H1 (cell line): ENCODE data around the gene DRAM2. TPM values are rescaled to one million over a fixed set of nuclear protein-coding genes. Genes with fewer than 3 reads are reported as not detected.

ENCODE experiments used
- CTCF ChIA-PET: fragments of 300-600 bp; sonication (Branson Sonifier 250); formaldehyde crosslinking; loops from one replicate; lab custom pipeline; 2021; ENCODE audit not compliant: partially characterized antibody; lab: Charles Lee
- POLR2A ChIA-PET: fragments of 300-600 bp; sonication (Branson Sonifier 250); formaldehyde crosslinking; loops from one replicate; lab custom pipeline; 2021; ENCODE audit warnings: inconsistent platforms; ENCODE audit not compliant: partially characterized antibody; lab: Charles Lee
- DNase-seq, 2 experiments: peaks; one replicate each; pipeline versions ENCODE4 v3.0.0 to v3.0.0-alpha.2; 2010 to 2022; ENCODE audit warnings: low spot score in 2 of 2, low read depth in 1 of 2, mixed read lengths in 1 of 2
- FAIRE-seq: peaks from 2 replicates; lab custom pipeline; 2011; peaks lifted over from hg19 to GRCh38; lab: Jason Lieb, UNC
- H2AFZ ChIP-seq: 2 replicates; pipeline ENCODE4 v1.8.1; 2012; ENCODE audit warnings: low read length, inconsistent platforms
- H2AK5ac ChIP-seq: 2 replicates; pipeline ENCODE4 v1.6.1; 2013; ENCODE audit warnings: low read depth, low read length
- H2BK120ac ChIP-seq: replicated peaks from 2 replicates; pipeline ENCODE3; 2013; ENCODE audit warnings: low read depth, low read length, inconsistent platforms
- H2BK12ac ChIP-seq: 2 replicates; pipeline ENCODE4 v1.6.1; 2013; ENCODE audit warnings: low read depth, low read length
- H2BK15ac ChIP-seq: 2 replicates; pipeline ENCODE4 v1.6.1; 2013; ENCODE audit warnings: low read length
- H2BK20ac ChIP-seq: 2 replicates; pipeline ENCODE4 v1.6.1; 2013; ENCODE audit warnings: low read length
- H2BK5ac ChIP-seq: 2 replicates; pipeline ENCODE4 v1.6.1; 2013; ENCODE audit warnings: low read depth, low read length
- H3K14ac ChIP-seq: 2 replicates; pipeline ENCODE4 v1.6.1; 2013; ENCODE audit warnings: inconsistent platforms; ENCODE audit not compliant: insufficient read length
- H3K18ac ChIP-seq: 2 replicates; pipeline ENCODE4 v1.6.1; 2013; ENCODE audit warnings: low read length; ENCODE audit errors: extremely low read depth
- H3K23ac ChIP-seq: 2 replicates; pipeline ENCODE4 v1.6.1; 2013; ENCODE audit warnings: inconsistent platforms; ENCODE audit not compliant: insufficient read length
- H3K23me2 ChIP-seq: 2 replicates; pipeline ENCODE4 v1.6.1; 2013; ENCODE audit warnings: low read depth, low read length
- H3K27ac ChIP-seq: 2 replicates; pipeline ENCODE4 v1.6.1; 2011; ENCODE audit warnings: low read depth, low read length, inconsistent platforms
- H3K27me3 ChIP-seq, 4 experiments: replicated peaks in 1 of 4; 1 replicate in 1 of 4; 2 replicates in 3 of 4; pipeline versions ENCODE4 v1.6.1 to v1.8.1; 2011 to 2013; ENCODE audit warnings: low read length in 3 of 4, mild to moderate bottlenecking in 3 of 4, inconsistent platforms in 2 of 4, mixed read lengths in 2 of 4, moderate library complexity in 1 of 4; ENCODE audit not compliant: control insufficient read depth in 3 of 4, insufficient read depth in 3 of 4; ENCODE audit errors: extremely low read depth in 1 of 4
- H3K36me3 ChIP-seq, 4 experiments: 2 replicates each; pipeline versions ENCODE4 v1.6.1 to v1.8.1; 2011 to 2013; ENCODE audit warnings: mild to moderate bottlenecking in 4 of 4, low read length in 3 of 4, moderate library complexity in 2 of 4, control low read depth in 1 of 4, inconsistent platforms in 1 of 4; ENCODE audit not compliant: insufficient read depth in 4 of 4, control insufficient read depth in 2 of 4
- H3K4ac ChIP-seq: replicated peaks from 2 replicates; pipeline ENCODE3; 2013; ENCODE audit warnings: low read length, low read depth, mixed read lengths, inconsistent platforms; ENCODE audit not compliant: insufficient read length
- H3K4me1 ChIP-seq, 4 experiments: replicated peaks in 1 of 4; 1 replicate in 1 of 4; 2 replicates in 3 of 4; pipeline versions ENCODE4 v1.6.1 to v1.8.1; 2011 to 2013; ENCODE audit warnings: low read length in 3 of 4, inconsistent platforms in 2 of 4, mixed read lengths in 1 of 4; ENCODE audit not compliant: insufficient read depth in 4 of 4, control insufficient read depth in 3 of 4
- H3K4me2 ChIP-seq, 2 experiments: 2 replicates each; pipeline versions ENCODE4 v1.6.1 to v1.8.1; 2011 to 2013; ENCODE audit warnings: low read depth in 2 of 2, low read length in 2 of 2, control low read depth in 1 of 2, inconsistent platforms in 1 of 2, mild to moderate bottlenecking in 1 of 2; ENCODE audit not compliant: insufficient read depth in 1 of 2
- H3K4me3 ChIP-seq, 4 experiments: fragments of 200-600, 300-600 bp in 1 of 4; sonication (generic), shearing (Covaris generic), sonication (Bioruptor Twin) in 1 of 4; 2 replicates each; pipeline versions ENCODE4 v1.5.1 to v1.8.1; 2011 to 2016; ENCODE audit warnings: low read length in 4 of 4, low read depth in 3 of 4, control low read depth in 2 of 4, inconsistent platforms in 2 of 4, mild to moderate bottlenecking in 2 of 4, mixed read lengths in 1 of 4, moderate library complexity in 1 of 4; ENCODE audit not compliant: insufficient read depth in 2 of 4; ENCODE audit errors: extremely low read depth in 1 of 4
- H3K56ac ChIP-seq: replicated peaks from 2 replicates; pipeline ENCODE3; 2013; ENCODE audit warnings: low read depth, mild to moderate bottlenecking, mixed read lengths, low read length, inconsistent platforms; ENCODE audit not compliant: insufficient read length
- H3K79me1 ChIP-seq: 2 replicates; pipeline ENCODE4 v1.6.1; 2013; ENCODE audit warnings: low read depth, low read length, control low read depth
- H3K79me2 ChIP-seq, 2 experiments: 2 replicates each; pipeline versions ENCODE4 v1.6.1 to v1.8.1; 2012 to 2013; ENCODE audit warnings: low read length in 2 of 2, mild to moderate bottlenecking in 2 of 2, inconsistent platforms in 1 of 2; ENCODE audit not compliant: insufficient read depth in 2 of 2, control insufficient read depth in 1 of 2
- H3K9ac ChIP-seq, 4 experiments: replicated peaks in 1 of 4; 1 replicate in 1 of 4; 2 replicates in 3 of 4; pipeline versions ENCODE4 v1.6.1 to v1.8.1; 2011 to 2013; ENCODE audit warnings: low read depth in 3 of 4, low read length in 3 of 4, control low read depth in 2 of 4, mild to moderate bottlenecking in 2 of 4, moderate library complexity in 2 of 4, inconsistent platforms in 1 of 4; ENCODE audit errors: extremely low read depth in 1 of 4
- H3K9me3 ChIP-seq, 2 experiments: 2 replicates each; pipeline versions ENCODE4 v1.6.1 to v1.8.1; 2012 to 2013; ENCODE audit warnings: mild to moderate bottlenecking in 2 of 2, moderate library complexity in 2 of 2, control low read depth in 1 of 2, inconsistent platforms in 1 of 2, low read depth in 1 of 2, low read length in 1 of 2, mixed read lengths in 1 of 2; ENCODE audit not compliant: insufficient read depth in 2 of 2
- H4K20me1 ChIP-seq, 2 experiments: replicated peaks in 1 of 2; 2 replicates each; pipeline versions ENCODE3 to v1.8.1; 2011 to 2013; ENCODE audit warnings: inconsistent platforms in 2 of 2, low read length in 2 of 2, mild to moderate bottlenecking in 1 of 2; ENCODE audit not compliant: insufficient read depth in 2 of 2, control insufficient read depth in 1 of 2
- H4K5ac ChIP-seq: 2 replicates; pipeline ENCODE4 v1.6.1; 2013; ENCODE audit warnings: low read length, low read depth, mixed read lengths, inconsistent platforms; ENCODE audit not compliant: insufficient read length
- H4K8ac ChIP-seq: 2 replicates; pipeline ENCODE4 v1.8.0; 2013; ENCODE audit warnings: mild to moderate bottlenecking, moderate library complexity, low read length, inconsistent platforms; ENCODE audit not compliant: insufficient read depth; ENCODE audit errors: extremely low read depth
- H4K91ac ChIP-seq: replicated peaks from 2 replicates; pipeline ENCODE3; 2013; ENCODE audit warnings: low read length, mixed read lengths, inconsistent platforms; ENCODE audit not compliant: insufficient read length
- BACH1 ChIP-seq: IDR thresholded peaks from 2 replicates; pipeline ENCODE4 v1.6.1; 2012; ENCODE audit warnings: low read length, improper control_type of control experiment
- CBX8 ChIP-seq: fragments of 300-800, 300-1000 bp; sonication (generic); IDR thresholded peaks from 2 replicates; pipeline ENCODE4 v1.7.1; 2016; ENCODE audit warnings: low read depth, low read length, borderline replicate concordance
- HDAC2 ChIP-seq, 2 experiments: fragments of 300-600 bp in 1 of 2; sonication (generic) in 1 of 2; IDR thresholded peaks; 2 replicates each; pipeline ENCODE4 v1.6.1; 2011 to 2012; ENCODE audit warnings: low read depth in 2 of 2, low read length in 2 of 2, mild to moderate bottlenecking in 2 of 2, moderate library complexity in 2 of 2, borderline replicate concordance in 1 of 2, inconsistent platforms in 1 of 2
- KDM1A ChIP-seq: fragments of 200-600, 300-600 bp; sonication (generic); IDR thresholded peaks from 2 replicates; pipeline ENCODE4 v1.7.1; 2016; ENCODE audit warnings: mild to moderate bottlenecking, low read length, borderline replicate concordance
- SIRT6 ChIP-seq: IDR thresholded peaks from one replicate; pipeline ENCODE4 v1.7.1; 2012; ENCODE audit warnings: low read length, inconsistent platforms
- SP1 ChIP-seq: IDR thresholded peaks from 2 replicates; pipeline ENCODE4 v1.6.1; 2011; ENCODE audit warnings: low read depth, low read length
- SRF ChIP-seq: IDR thresholded peaks from 2 replicates; pipeline ENCODE4 v1.6.1; 2011; ENCODE audit warnings: mild to moderate bottlenecking, low read depth, low read length, moderate library complexity
- SUZ12 ChIP-seq: fragments of 200-600 bp; sonication (generic); IDR thresholded peaks from 2 replicates; pipeline ENCODE4 v1.6.1; 2012; ENCODE audit warnings: mild to moderate bottlenecking, inconsistent platforms, low read length, moderate library complexity, mixed read lengths
- TBP ChIP-seq: IDR thresholded peaks from 2 replicates; pipeline ENCODE4 v1.6.1; 2011; ENCODE audit warnings: low read depth, low read length, improper control_type of control experiment
- TCF12 ChIP-seq: IDR thresholded peaks from 2 replicates; pipeline ENCODE4 v1.6.1; 2011; ENCODE audit warnings: low read depth, mild to moderate bottlenecking, low read length
- YY1 ChIP-seq: IDR thresholded peaks from 2 replicates; pipeline ENCODE4 v1.6.1; 2011; ENCODE audit warnings: low read depth, mild to moderate bottlenecking, low read length
- ZNF274 ChIP-seq: IDR thresholded peaks from 2 replicates; pipeline ENCODE4 v1.7.0; 2012; ENCODE audit warnings: low read length, borderline replicate concordance; ENCODE audit errors: extremely low read depth
- WGBS, 2 experiments: shearing (Covaris generic) in 1 of 2; methylation state at CpG; one replicate each; pipeline versions ENCODE4 v1.1.6 to v1.1.7; 2013 to 2015; ENCODE audit warnings: low lambda C conversion rate in 2 of 2, mixed read lengths in 2 of 2, inconsistent platforms in 1 of 2, low coverage in 1 of 2, missing lambda C conversion rate in 1 of 2; ENCODE audit not compliant: insufficient replicate concordance in 2 of 2, insufficient coverage in 1 of 2, insufficient read length in 1 of 2; ENCODE audit errors: extremely low coverage in 1 of 2, missing lambda C conversion rate in 1 of 2; 5-methylcytosine and 5-hydroxymethylcytosine counted together
- polyA plus RNA-seq, 7 experiments: library from polyadenylated mRNA; depleted of rRNA in 3 of 7; stranded (reverse) in 5 of 7; unstranded in 2 of 7; fragments of >200 nt in 5 of 7; fragments of 200-250 nt in 2 of 7; gene quantifications; 1 replicate in 5 of 7; 2 replicates in 1 of 7; 4 replicates in 1 of 7; pipeline versions ENCODE4 v1.2.1 to v1.2.3, GENCODE V29; 2011 to 2013; ENCODE audit warnings: missing spikeins in 2 of 7, mixed read lengths in 2 of 7
- total RNA-seq: library from RNA; stranded (reverse); fragmentation: NEBNext Ultra II Directional; extraction: Animal tissue kit (Norgen Biotek cat#: 25700); gene quantifications from 2 replicates; pipeline ENCODE4 v1.2.1, GENCODE V29; 2021
- TF ChIP-seq, protein P1 (sequence below): IDR thresholded peaks from 2 replicates; pipeline ENCODE4 v1.6.1; 2012; ENCODE audit warnings: low read length, inconsistent platforms

DRAM2 gene
- total and polyA plus RNA-seq, 2 of the 8 experiments (the other 6 are each of a cell fraction or from before 2014, with no cell fraction given): 35.2 to 68.2 TPM

DNA sequence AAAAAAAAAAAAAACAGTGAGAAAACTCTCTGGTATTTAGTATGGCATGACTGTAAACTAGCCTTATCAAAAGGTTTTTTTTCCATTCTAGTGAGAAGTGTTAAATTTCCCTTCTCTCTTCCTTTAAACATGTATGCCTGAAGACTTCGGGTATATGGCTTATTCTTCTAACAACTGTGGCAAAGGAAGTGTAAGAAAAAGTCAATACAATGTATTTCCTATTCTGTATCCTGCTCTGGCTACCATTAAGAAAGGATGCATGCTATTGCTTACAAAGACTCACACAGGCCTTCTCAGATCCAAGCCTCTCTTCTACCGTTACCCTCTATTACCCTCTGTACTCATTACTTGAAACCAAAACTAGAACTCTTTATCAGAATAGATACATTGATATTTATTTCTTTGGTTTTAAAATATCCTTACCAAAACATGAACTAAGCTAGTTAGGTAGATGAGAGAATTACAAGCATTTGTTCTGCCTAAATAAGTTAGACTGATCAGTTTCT is 8.5 kb upstream of the DRAM2 start:
- H3K56ac ChIP-seq: no peak overlapping the region
- no peak overlapping the region for H3K4ac ChIP-seq
- H2BK120ac ChIP-seq: no peak overlapping the region
- peaks cover 3 to 59% of the 10 kb centered on the region in 2 experiments; a peak in 3 of 4 replicates for H3K79me2 ChIP-seq
- H2AK5ac ChIP-seq: no peak overlapping the region
- FAIRE-seq: no peak
- POLR2A ChIA-PET: interaction anchor here (4.6 kb wide), 1 partner anchor 9 kb away, joined by 15 read pairs; the partner anchor contains the start of genes CEPT1 and DRAM2
- no peak overlapping the region for H3K4me2 ChIP-seq
- H4K8ac ChIP-seq: no peak overlapping the region
- H2AFZ ChIP-seq: no peak overlapping the region
- no peak overlapping the region for H3K23ac ChIP-seq
- peaks cover 0 to 3% (median 0%) of the 10 kb centered on the region in 4 experiments; a peak in 2 of 7 replicates for H3K4me1 ChIP-seq
- CTCF ChIA-PET: no interaction called here
- H2BK15ac ChIP-seq: no peak overlapping the region
- H3K9ac ChIP-seq: no peak overlapping the region
- no peak overlapping the region for H2BK5ac ChIP-seq
- no peak for DNase-seq
- H3K23me2 ChIP-seq: no peaks in the 10 kb centered on the region; the same call in 1 of the 2 replicates
- H3K27ac ChIP-seq: no peak overlapping the region
- H3K9me3 ChIP-seq: no peaks in the 10 kb centered on the region
- no peaks in the 10 kb centered on the region for H3K27me3 ChIP-seq
- H3K36me3 ChIP-seq: peaks cover 0 to 41% (median 11%) of the 10 kb centered on the region in 4 experiments; a peak in 5 of 8 replicates
- H4K20me1 ChIP-seq: peaks cover 0 to 3% of the 10 kb centered on the region in 2 experiments
- 90% methylated on average over 2 of the region's 2 CpGs; no CpG with 5 or more reads in 1 of the 2 experiments for WGBS, 2 experiments
- H2BK12ac ChIP-seq: no peak overlapping the region
- no peak overlapping the region for H3K4me3 ChIP-seq
- H2BK20ac ChIP-seq: no peak overlapping the region
- no peak overlapping the region for H3K14ac ChIP-seq
- 0 out of 2 replicates have a peak, but pooled peaks cover 3% of the 10 kb centered on the region for H3K79me1 ChIP-seq
- no peak overlapping the region for H3K18ac ChIP-seq
- no peak overlapping the region for H4K5ac ChIP-seq
- no peak overlapping the region for H4K91ac ChIP-seq
- TF ChIP-seq SUZ12 (no peak), HDAC2 (IDR thresholded peaks at IDR 0.05; ENCODE audit: borderline replicate concordance in 1 of 2, low read depth in 2 of 2, low read length in 2 of 2) (no peak), YY1 (no peak), CBX8 (no peak), BACH1 (no peak), SRF (no peak), TCF12 (no peak), KDM1A (no peak), SP1 (no peak), TBP (no peak), ZNF274 (no peak), SIRT6 (no peak)
- TF ChIP-seq, protein P1, sequence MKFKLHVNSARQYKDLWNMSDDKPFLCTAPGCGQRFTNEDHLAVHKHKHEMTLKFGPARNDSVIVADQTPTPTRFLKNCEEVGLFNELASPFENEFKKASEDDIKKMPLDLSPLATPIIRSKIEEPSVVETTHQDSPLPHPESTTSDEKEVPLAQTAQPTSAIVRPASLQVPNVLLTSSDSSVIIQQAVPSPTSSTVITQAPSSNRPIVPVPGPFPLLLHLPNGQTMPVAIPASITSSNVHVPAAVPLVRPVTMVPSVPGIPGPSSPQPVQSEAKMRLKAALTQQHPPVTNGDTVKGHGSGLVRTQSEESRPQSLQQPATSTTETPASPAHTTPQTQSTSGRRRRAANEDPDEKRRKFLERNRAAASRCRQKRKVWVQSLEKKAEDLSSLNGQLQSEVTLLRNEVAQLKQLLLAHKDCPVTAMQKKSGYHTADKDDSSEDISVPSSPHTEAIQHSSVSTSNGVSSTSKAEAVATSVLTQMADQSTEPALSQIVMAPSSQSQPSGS: no peak
